H54 (cell line): ENCODE results near the gene KDM5B.
"Not testable (repeated sequence)": the region's sequence is repeated elsewhere in the genome, so short reads cannot be mapped to it uniquely, and the experiment has no call there.

ENCODE experiments used
- DNase-seq: peaks from one replicate; pipeline ENCODE4 v3.0.0; 2011; ENCODE audit warnings: low spot score, mixed read lengths; ENCODE audit not compliant: insufficient read length
- FAIRE-seq: peaks from 3 replicates; lab custom pipeline; 2011; peaks lifted over from hg19 to GRCh38; lab: Jason Lieb, UNC
- POLR2A ChIP-seq: IDR thresholded peaks from 2 replicates; pipeline ENCODE4 v1.6.1; 2011; ENCODE audit warnings: low read depth, mild to moderate bottlenecking, low read length

Gene KDM5B

GRCh38 chr1:202791077-202791747, 17.0 kb downstream of the KDM5B start:
- no peak for DNase-seq
- FAIRE-seq: no peak
- TF ChIP-seq POLR2A: no peak

GRCh38 chr1:202788800-202789199, 19.4 kb downstream of the KDM5B start:
- DNase-seq (no peak), FAIRE-seq (no peak)
- TF ChIP-seq POLR2A: no peak

- no peak for DNase-seq
- FAIRE-seq: no peak
- TF ChIP-seq POLR2A: no peak
These were observed 21.4 kb downstream of the KDM5B start for GRCh38 chr1:202786804-202787203.

GRCh38 chr1:202781180-202781579, 27.0 kb downstream of the KDM5B start:
- TF ChIP-seq POLR2A: no peak
- FAIRE-seq (no peak), DNase-seq (no peak)

GRCh38 chr1:202770135-202770534, 38.1 kb downstream of the KDM5B start:
- FAIRE-seq (no peak), DNase-seq (no peak)
- no peak for TF ChIP-seq POLR2A

GRCh38 chr1:202765721-202766120, 42.5 kb downstream of the KDM5B start:
- TF ChIP-seq POLR2A: no peak
- FAIRE-seq: no peak
- no peak for DNase-seq

- TF ChIP-seq POLR2A: no peak
- DNase-seq (no peak), FAIRE-seq (no peak)
These were observed 46.2 kb downstream of the KDM5B start for GRCh38 chr1:202762019-202762418.

GRCh38 chr1:202760589-202760988, 47.6 kb downstream of the KDM5B start:
- DNase-seq (no peak), FAIRE-seq (no peak)
- no peak for TF ChIP-seq POLR2A

- DNase-seq (no peak), FAIRE-seq (no peak)
- no peak for TF ChIP-seq POLR2A
These were observed 51.8 kb downstream of the KDM5B start for GRCh38 chr1:202756391-202756790.

GRCh38 chr1:202754293-202754692, 53.9 kb downstream of the KDM5B start:
- DNase-seq (no peak), FAIRE-seq (no peak)
- no peak for TF ChIP-seq POLR2A

GRCh38 chr1:202752774-202753173, 55.4 kb downstream of the KDM5B start:
- TF ChIP-seq POLR2A: no peak
- no peak for DNase-seq
- no peak for FAIRE-seq

GRCh38 chr1:202750761-202751160, 57.5 kb downstream of the KDM5B start:
- DNase-seq: no peak
- no peak for FAIRE-seq
- TF ChIP-seq POLR2A: no peak

- DNase-seq (no peak), FAIRE-seq (no peak)
- no peak for TF ChIP-seq POLR2A
These were observed 58.2 kb downstream of the KDM5B start for GRCh38 chr1:202750024-202750423.

GRCh38 chr1:202745323-202745888, 62.8 kb downstream of the KDM5B start:
- FAIRE-seq (no peak), DNase-seq (no peak)
- no peak for TF ChIP-seq POLR2A

GRCh38 chr1:202744770-202745169, 63.5 kb downstream of the KDM5B start:
- not testable (repeated sequence) for FAIRE-seq, DNase-seq
